Motor neuron (in vitro differentiated cells): Measurements from ENCODE around the gene CPPED1. TPM values are rescaled to one million over a fixed set of nuclear protein-coding genes. Genes with fewer than 3 reads are reported as not detected.

Source experiments
- ATAC-seq, 8 experiments: fragments of 200-7000 bp; cut with Tn5 transposase; replicated peaks in 6 of 8; 2 replicates each; pipeline ENCODE4 v1.8.0; 2021; ENCODE audit warnings: mild to moderate bottlenecking in 8 of 8, moderate library complexity in 8 of 8
- H3K27ac ChIP-seq, 2 donors: fragments of 250-450 bp; sonication (Bioruptor Pico); 2 replicates each; pipeline ENCODE4 v1.9.0; 2021; ENCODE audit warnings: antibody characterized with exemption in 2 of 2, mild to moderate bottlenecking in 2 of 2, moderate library complexity in 1 of 2
- H3K4me1 ChIP-seq, 2 donors: fragments of 250-450 bp; sonication (Bioruptor Pico); replicated peaks in 1 of 2; 2 replicates each; pipeline ENCODE4 v1.6.1; 2021; ENCODE audit warnings: antibody characterized with exemption in 2 of 2, mild to moderate bottlenecking in 2 of 2, moderate library complexity in 1 of 2
- H3K4me3 ChIP-seq, 5 donors: fragments of 250-450 bp; sonication (Bioruptor Pico); 2 replicates each; pipeline ENCODE4 v1.9.0; 2021; ENCODE audit warnings: antibody characterized with exemption in 5 of 5, mild to moderate bottlenecking in 5 of 5, moderate library complexity in 4 of 5
- WGBS, 10 experiments: fragments of 450-650 bp; shearing (Covaris generic); methylation state at CpG; one replicate each; pipeline ENCODE4 v1.0.0; 2022; 5-methylcytosine and 5-hydroxymethylcytosine counted together
- in situ Hi-C, 9 experiments: fragments of 400-800 bp; cut with MboI; loops; one replicate each; pipeline ENCODE4 v1.15.0; 2021; ENCODE audit warnings: low sequenced_read_pairs in 9 of 9, low pct_unique_long_range_greater_than_20kb in 2 of 9; ENCODE audit not compliant: unreplicated experiment in 9 of 9
- total RNA-seq, 8 experiments: library from RNA; unstranded; fragments of 300-600 nt; gene quantifications; 2 replicates each; pipeline versions ENCODE4 v1.2.3 to v1.2.4, GENCODE V29; 2022

Gene CPPED1
- total RNA-seq, 8 experiments from 2014 or later: 1.1 to 20.1 (median 4.6) TPM

GRCh38 chr16:12659871-12660270, 143.8 kb downstream of the CPPED1 start:
- no peak overlapping the region for H3K4me3 ChIP-seq
- H3K4me1 ChIP-seq: no peaks in the 10 kb centered on the region
- H3K27ac ChIP-seq: no peak overlapping the region
- 41 to 100% (median 80%) methylated on average over 1 to 3 of the region's 3 CpGs; no CpG with 5 or more reads in 3 of the 10 experiments for WGBS, 10 experiments
- no peak for ATAC-seq
- in situ Hi-C loops: no loop called here

DNA sequence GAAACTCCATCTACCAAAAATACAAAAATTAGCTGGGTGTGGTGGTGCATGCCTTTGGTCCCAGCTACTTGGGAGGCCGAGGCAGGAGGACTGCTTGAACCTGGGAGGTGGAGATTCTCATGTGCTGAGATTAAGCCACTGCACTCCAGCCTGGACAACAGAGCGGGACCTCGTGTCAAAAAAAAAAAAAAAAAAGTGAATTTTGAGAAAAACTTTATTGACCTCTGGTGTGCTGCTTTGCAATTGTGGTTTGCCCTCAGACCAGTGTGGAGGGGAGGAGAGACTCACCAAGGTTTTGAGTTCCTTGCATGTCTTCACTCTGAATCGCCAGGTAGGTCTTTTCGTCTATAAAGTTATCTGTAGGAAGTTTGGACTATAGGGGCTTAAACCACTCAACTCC, 145.2 kb downstream of the CPPED1 start:
- no peaks in the 10 kb centered on the region for H3K4me1 ChIP-seq
- in situ Hi-C loops: no loop called here
- ATAC-seq: no peak
- WGBS, 10 experiments: 50 to 100% (median 92%) methylated on average over 2 to 4 of the region's 5 CpGs; no CpG with 5 or more reads in 3 of the 10 experiments
- no peak overlapping the region for H3K27ac ChIP-seq
- no peak overlapping the region for H3K4me3 ChIP-seq

- in situ Hi-C loops: no loop called here
- Histone ChIP-seq H3K4me3 (no peak overlapping the region), H3K27ac (no peak overlapping the region), H3K4me1 (peaks cover 0 to 5% of the 10 kb centered on the region in 2 donors)
- WGBS, 10 experiments: 49 to 100% (median 78%) methylated on average over 1 to 11 of the region's 11 CpGs; no CpG with 5 or more reads in 1 of the 10 experiments
- no peak for ATAC-seq
Measured at GRCh38 chr16:12655537-12655936, 148.2 kb downstream of the CPPED1 start.

- WGBS, 10 experiments: 0 to 75% (median 45%) methylated on average over 1 to 2 of the region's 2 CpGs; no CpG with 5 or more reads in 3 of the 10 experiments
- Histone ChIP-seq H3K4me3 (no peak overlapping the region), H3K27ac (no peak overlapping the region), H3K4me1 (peaks cover 0 to 5% of the 10 kb centered on the region in 2 donors)
- in situ Hi-C loops: no loop called here
- ATAC-seq: no peak
Measured at GRCh38 chr16:12653820-12654392, 149.8 kb downstream of the CPPED1 start.

- Histone ChIP-seq H3K4me1 (peaks cover 0 to 5% of the 10 kb centered on the region in 2 donors), H3K27ac (no peak overlapping the region), H3K4me3 (no peak overlapping the region)
- WGBS, 10 experiments: 0 to 100% (median 93%) methylated on average over 1 to 4 of the region's 4 CpGs; no CpG with 5 or more reads in 3 of the 10 experiments
- no peak for ATAC-seq
- in situ Hi-C loops: no loop called here
Measured at GRCh38 chr16:12652924-12653323, 150.8 kb downstream of the CPPED1 start.

- in situ Hi-C loops: no loop called here
- no peak overlapping the region for H3K4me3 ChIP-seq
- WGBS, 10 experiments: 33 to 96% (median 55%) methylated on average over 1 to 16 of the region's 16 CpGs
- no peak overlapping the region for H3K27ac ChIP-seq
- peak in 3 of 8 experiments; percentile 42 to 75 (median 67) for ATAC-seq
- H3K4me1 ChIP-seq: peaks cover 0 to 5% of the 10 kb centered on the region in 2 donors
Measured at GRCh38 chr16:12651765-12652512, 151.7 kb downstream of the CPPED1 start.

GRCh38 chr16:12649356-12649755, 154.3 kb downstream of the CPPED1 start:
- in situ Hi-C loops: no loop called here
- 60 to 100% (median 82%) methylated on average over 1 to 2 of the region's 2 CpGs; no CpG with 5 or more reads in 2 of the 10 experiments for WGBS, 10 experiments
- H3K4me3 ChIP-seq: no peak overlapping the region
- H3K4me1 ChIP-seq: peaks cover 0 to 5% of the 10 kb centered on the region in 2 donors
- no peak for ATAC-seq
- H3K27ac ChIP-seq: no peak overlapping the region

- in situ Hi-C loops: no loop called here
Measured at GRCh38 chr16:12646490-12647274, 157.0 kb downstream of the CPPED1 start.

DNA sequence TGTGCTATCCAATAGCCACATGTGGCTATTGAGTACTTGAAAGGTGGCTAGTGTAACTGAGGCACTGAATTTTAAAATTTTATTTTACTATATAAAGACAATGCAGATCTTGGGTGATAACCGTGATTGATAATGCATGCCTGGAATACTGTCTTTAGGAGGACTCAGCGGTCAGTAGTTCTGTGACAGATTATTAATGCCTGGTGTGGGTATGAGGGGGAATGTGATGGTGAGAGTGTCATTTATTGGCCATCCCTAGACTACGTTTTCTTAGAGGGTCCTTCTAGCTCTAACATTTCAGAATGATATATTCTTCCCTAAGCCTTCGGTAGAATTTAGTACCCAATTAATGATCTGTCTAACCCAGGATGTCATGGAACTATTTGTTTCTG, 157.6 kb downstream of the CPPED1 start:
- 38 to 90% (median 70%) methylated on average over 3 to 4 of the region's 4 CpGs; no CpG with 5 or more reads in 2 of the 10 experiments for WGBS, 10 experiments
- no peak for ATAC-seq
- in situ Hi-C loops: no loop called here
- Histone ChIP-seq H3K27ac (no peak overlapping the region), H3K4me1 (no peaks in the 10 kb centered on the region), H3K4me3 (no peak overlapping the region)

More at GRCh38 chr16:12646490-12647274, 157.0 kb downstream of the CPPED1 start:
- no peak overlapping the region for H3K27ac ChIP-seq
- 27 to 83% (median 74%) methylated on average over 1 to 10 of the region's 10 CpGs; no CpG with 5 or more reads in 2 of the 10 experiments for WGBS, 10 experiments
- no peak overlapping the region for H3K4me3 ChIP-seq
- peaks cover 0 to 2% of the 10 kb centered on the region in 2 donors for H3K4me1 ChIP-seq
- ATAC-seq: peak in 2 of 8 experiments; percentile 23 to 31

DNA sequence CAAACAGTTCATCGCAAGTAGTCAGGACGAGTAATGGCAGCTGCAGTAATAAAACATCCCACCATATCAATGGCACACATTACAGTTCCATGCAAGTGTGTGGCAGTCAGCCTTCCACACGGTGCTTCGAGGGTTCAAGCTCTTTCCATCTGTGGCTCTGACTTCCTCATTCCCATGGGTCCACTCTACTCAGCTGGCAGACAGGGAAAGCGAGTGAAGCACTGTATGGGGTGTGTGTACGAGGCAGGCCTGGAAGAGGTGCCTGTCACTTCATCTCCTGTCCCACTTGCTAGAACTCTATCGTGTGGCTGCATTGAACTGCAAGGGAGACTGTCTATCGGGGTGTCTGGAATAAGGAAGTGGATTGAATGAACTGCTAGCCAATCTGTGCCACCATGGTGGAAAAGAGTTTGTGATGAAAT, 160.6 kb downstream of the CPPED1 start:
- Histone ChIP-seq H3K27ac (no peak overlapping the region), H3K4me3 (no peak overlapping the region), H3K4me1 (no peaks in the 10 kb centered on the region)
- 20 to 100% (median 88%) methylated on average over 1 to 6 of the region's 8 CpGs for WGBS, 10 experiments
- in situ Hi-C loops: no loop called here
- ATAC-seq: no peak

GRCh38 chr16:12639044-12639443, 164.6 kb downstream of the CPPED1 start:
- Histone ChIP-seq H3K4me1 (no peaks in the 10 kb centered on the region), H3K27ac (no peak overlapping the region), H3K4me3 (no peak overlapping the region)
- ATAC-seq: peak in 3 of 8 experiments; percentile 38 to 96 (median 71)
- 19 to 73% (median 40%) methylated on average over 1 to 3 of the region's 4 CpGs; no CpG with 5 or more reads in 2 of the 10 experiments for WGBS, 10 experiments
- in situ Hi-C loops: no loop called here

DNA sequence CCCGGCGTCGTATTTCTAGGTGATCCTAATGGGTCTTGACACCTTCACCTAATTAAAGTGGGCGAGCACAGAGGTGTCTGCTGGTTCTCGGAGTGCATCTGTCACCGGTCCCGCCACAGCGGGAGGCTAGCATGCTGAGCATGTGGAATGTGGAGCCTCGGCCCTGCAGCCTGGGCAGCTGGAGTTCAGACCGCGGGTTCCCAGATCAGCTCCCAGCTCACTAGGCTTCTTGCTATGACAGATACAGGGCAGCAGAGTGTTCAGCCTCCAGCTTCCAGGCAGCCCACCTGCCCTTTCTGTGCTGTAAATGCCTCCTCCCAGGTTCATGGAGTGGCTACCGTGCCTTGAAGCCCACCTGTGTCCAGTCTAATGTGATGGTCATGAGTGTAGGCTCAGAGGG, 166.7 kb downstream of the CPPED1 start:
- in situ Hi-C loops: no loop called here
- Histone ChIP-seq H3K4me3 (no peak overlapping the region), H3K27ac (no peak overlapping the region), H3K4me1 (no peaks in the 10 kb centered on the region)
- WGBS, 10 experiments: 19 to 100% (median 43%) methylated on average over 1 to 7 of the region's 12 CpGs; no CpG with 5 or more reads in 6 of the 10 experiments
- ATAC-seq: peak in 1 of 8 experiments; percentile 44

GRCh38 chr16:12629271-12629670, 174.4 kb downstream of the CPPED1 start:
- 0 to 83% (median 78%) methylated on average over 1 to 5 of the region's 9 CpGs; no CpG with 5 or more reads in 5 of the 10 experiments for WGBS, 10 experiments
- Histone ChIP-seq H3K4me1 (no peaks in the 10 kb centered on the region), H3K4me3 (no peak overlapping the region), H3K27ac (no peak overlapping the region)
- no peak for ATAC-seq
- in situ Hi-C loops: no loop called here
